HepG2 (cell line): Measurements from ENCODE around the gene LYRM9. TPM values are rescaled to one million over a fixed set of nuclear protein-coding genes. Genes with fewer than 3 reads are reported as not detected.

Experiments used
- ATAC-seq: fragments of 200-7000 bp; cut with Tn5 transposase; 3 replicates; pipeline ENCODE4 v1.9.1; 2020; ENCODE audit warnings: mild to moderate bottlenecking, moderate library complexity
- BruUV-seq: library from RNA; stranded (reverse); fragments of 400-500 nt; replicated peaks from 2 replicates; lab custom pipeline; 2021; lab: Mats Ljungman, UMichigan
- CTCF ChIA-PET: fragments of 300-600 bp; formaldehyde crosslinking; extraction: SDS; loops from one replicate; lab custom pipeline; 2021; ENCODE audit warnings: low total read pairs, inconsistent platforms, low intra/inter-chr PET ratio; lab: Yijun Ruan, JAX
- POLR2A ChIA-PET: fragments of 350-600 bp; sonication (Branson Sonifier 250); formaldehyde crosslinking; loops from one replicate; lab custom pipeline; 2020; ENCODE audit warnings: antibody characterized with exemption, inconsistent platforms; lab: Yijun Ruan, JAX
- DNase-seq: peaks from one replicate; pipeline ENCODE4 v3.0.0-alpha.2; 2015; ENCODE audit warnings: low spot score
- FAIRE-seq: peaks from 3 replicates; lab custom pipeline; 2011; peaks lifted over from hg19 to GRCh38; lab: Jason Lieb, UNC
- H2AFZ ChIP-seq: one replicate; pipeline ENCODE4 v1.6.1; 2011; ENCODE audit warnings: low read length, inconsistent platforms
- H3K27ac ChIP-seq: fragments of 300-600 bp; 3 replicates; pipeline ENCODE4 v1.8.0; 2011; ENCODE audit warnings: mixed run types, mild to moderate bottlenecking, mixed read lengths, low read length, inconsistent platforms; ENCODE audit not compliant: insufficient read depth; ENCODE audit errors: extremely low read length
- H3K27me3 ChIP-seq, 2 experiments: fragments of 200-600 bp in 1 of 2; 2 replicates in 1 of 2; 3 replicates in 1 of 2; pipeline versions ENCODE4 v1.6.0 to v1.8.0; 2011; ENCODE audit warnings: low read length in 2 of 2, mild to moderate bottlenecking in 2 of 2, moderate library complexity in 2 of 2, inconsistent platforms in 1 of 2; ENCODE audit not compliant: insufficient read depth in 2 of 2, control insufficient read depth in 1 of 2
- H3K36me3 ChIP-seq, 2 experiments: fragments of 200-600 bp in 1 of 2; replicated peaks in 1 of 2; 2 replicates in 1 of 2; 3 replicates in 1 of 2; pipeline versions ENCODE4 v1.5.1 to v1.8.0; 2011; ENCODE audit warnings: low read length in 2 of 2, inconsistent platforms in 1 of 2; ENCODE audit not compliant: insufficient read depth in 2 of 2, control insufficient read depth in 1 of 2
- H3K4me1 ChIP-seq: 2 replicates; pipeline ENCODE4 v1.5.1; 2012; ENCODE audit warnings: low read length, inconsistent platforms; ENCODE audit not compliant: insufficient read depth
- H3K4me2 ChIP-seq: 2 replicates; pipeline ENCODE4 v1.6.0; 2011; ENCODE audit warnings: low read depth, low read length, inconsistent platforms
- H3K4me3 ChIP-seq, 3 experiments: fragments of 200-600 bp in 1 of 3; sonication (generic), shearing (Covaris generic) in 1 of 3; replicated peaks in 1 of 3; 2 replicates each; pipeline ENCODE4 v1.5.1; 2011 to 2016; ENCODE audit warnings: low read length in 3 of 3, inconsistent platforms in 2 of 3, low read depth in 2 of 3, mild to moderate bottlenecking in 2 of 3, control low read depth in 1 of 3, mixed read lengths in 1 of 3; ENCODE audit not compliant: insufficient read depth in 1 of 3
- H3K79me2 ChIP-seq: one replicate; pipeline ENCODE4 v1.6.1; 2011; ENCODE audit warnings: low read length, inconsistent platforms; ENCODE audit not compliant: insufficient read depth
- H3K9ac ChIP-seq: 2 replicates; pipeline ENCODE4 v1.6.0; 2011; ENCODE audit warnings: mild to moderate bottlenecking, low read depth, low read length, inconsistent platforms; ENCODE audit not compliant: insufficient read depth
- H3K9me3 ChIP-seq: 2 replicates; pipeline ENCODE4 v1.5.1; 2012; ENCODE audit warnings: mild to moderate bottlenecking, low read length
- H4K20me1 ChIP-seq: 2 replicates; pipeline ENCODE4 v1.6.0; 2011; ENCODE audit warnings: inconsistent platforms, mild to moderate bottlenecking, low read length, moderate library complexity; ENCODE audit not compliant: insufficient read depth
- CTCF ChIP-seq: sonication (generic); formaldehyde crosslinking; IDR thresholded peaks from 2 replicates; pipeline ENCODE4 v1.5.0; 2020; ENCODE audit warnings: mild to moderate bottlenecking, missing genetic modification reagents, moderate library complexity
- GATAD1 ChIP-seq: IDR thresholded peaks from 2 replicates; pipeline ENCODE4 v1.6.1; 2016; ENCODE audit warnings: missing genetic modification reagents, missing compliant biosample characterization
- HNRNPL ChIP-seq: fragments of 200-400 bp; formaldehyde crosslinking; IDR thresholded peaks from 2 replicates; pipeline ENCODE4 v1.6.1; 2017; ENCODE audit warnings: mild to moderate bottlenecking, low read depth, low read length
- JARID2 ChIP-seq: sonication (generic); formaldehyde crosslinking; IDR thresholded peaks from 2 replicates; pipeline ENCODE4 v1.8.1; 2023; ENCODE audit warnings: missing genetic modification reagents, inconsistent platforms; ENCODE audit not compliant: insufficient replicate concordance
- KDM2A ChIP-seq: sonication (generic); formaldehyde crosslinking; IDR thresholded peaks from 2 replicates; pipeline ENCODE4 v1.4.0; 2020; ENCODE audit warnings: low read depth, missing genetic modification reagents, borderline replicate concordance
- MXD1 ChIP-seq: sonication (generic); formaldehyde crosslinking; IDR thresholded peaks from 2 replicates; pipeline ENCODE4 v1.4.0; 2020; ENCODE audit warnings: mild to moderate bottlenecking, missing genetic modification reagents
- NPAS2 ChIP-seq: sonication (generic); formaldehyde crosslinking; IDR thresholded peaks from 2 replicates; pipeline ENCODE4 v1.8.0; 2022; ENCODE audit warnings: mild to moderate bottlenecking, missing genetic modification reagents, borderline replicate concordance
- SALL1 ChIP-seq: sonication (generic); formaldehyde crosslinking; IDR thresholded peaks from 2 replicates; pipeline ENCODE4 v1.8.0; 2022; ENCODE audit warnings: mild to moderate bottlenecking, missing genetic modification reagents
- TBX3 ChIP-seq: fragments of 450-650 bp; IDR thresholded peaks from 2 replicates; pipeline ENCODE4 v1.6.1; 2017; ENCODE audit warnings: antibody characterized with exemption, mild to moderate bottlenecking, inconsistent platforms, borderline replicate concordance
- ZNF225 ChIP-seq: sonication (generic); formaldehyde crosslinking; IDR thresholded peaks from 2 replicates; pipeline ENCODE4 v1.4.0; 2020; ENCODE audit warnings: mild to moderate bottlenecking, missing genetic modification reagents
- ZNF234 ChIP-seq: sonication (generic); formaldehyde crosslinking; conservative IDR thresholded peaks from 2 replicates; pipeline ENCODE4 v1.5.1; 2020; ENCODE audit warnings: mild to moderate bottlenecking, missing genetic modification reagents
- ZNF430 ChIP-seq: sonication (generic); formaldehyde crosslinking; IDR thresholded peaks from 2 replicates; pipeline ENCODE4 v1.9.0; 2021; ENCODE audit warnings: mild to moderate bottlenecking, missing genetic modification reagents
- ZNF720 ChIP-seq: sonication (generic); formaldehyde crosslinking; IDR thresholded peaks from 2 replicates; pipeline ENCODE4 v1.4.0; 2020; ENCODE audit warnings: missing genetic modification reagents
- ZNF879 ChIP-seq: sonication (generic); formaldehyde crosslinking; IDR thresholded peaks from 2 replicates; pipeline ENCODE4 v1.8.1; 2023; ENCODE audit warnings: missing genetic modification reagents
- WGBS: methylation state at CpG from one replicate; pipeline ENCODE4 v1.1.6; 2017; ENCODE audit warnings: low lambda C conversion rate; 5-methylcytosine and 5-hydroxymethylcytosine counted together
- in situ Hi-C: cut with HindIII; loops from 2 replicates; pipeline ENCODE4 v1.10.0; 2017; ENCODE audit warnings: low pct_unique_long_range_greater_than_20kb; ENCODE audit not compliant: extremely low pct_ligation_motif_present
- intact Hi-C: fragments of 100-400 bp; cut with micrococcal nuclease; formaldehyde crosslinking; loops from one replicate; pipeline ENCODE4 v1.10.0; 2022; ENCODE audit not compliant: unreplicated experiment
- polyA plus RNA-seq, 8 experiments: library from polyadenylated mRNA; depleted of rRNA in 3 of 8; stranded (reverse) in 7 of 8; unstranded in 1 of 8; fragments of >200 nt; fragmentation: Illumina TruSeq in 4 of 8; extraction: Trizol in 4 of 8; gene quantifications; 2 replicates each; pipeline versions ENCODE4 v1.2.1 to v1.2.3, GENCODE V29; 2011 to 2016; ENCODE audit warnings: low read depth in 4 of 8, missing spikeins in 1 of 8, mixed read lengths in 1 of 8; ENCODE audit not compliant: insufficient read depth in 1 of 8
- total RNA-seq, 5 experiments: library from RNA; depleted of rRNA; stranded (reverse); fragments of >200 nt; fragmentation: Illumina TruSeq; extraction: Trizol; gene quantifications; 2 replicates each; pipeline ENCODE4 v1.2.3, GENCODE V29; 2016; ENCODE audit warnings: low read depth in 1 of 5
- TF ChIP-seq, protein P1 (sequence below): IDR thresholded peaks from 2 replicates; pipeline ENCODE4 v1.6.1; 2018; ENCODE audit warnings: missing genetic modification reagents
- TF ChIP-seq, protein P2 (sequence below): sonication (generic); formaldehyde crosslinking; IDR thresholded peaks from 2 replicates; pipeline ENCODE4 v1.4.0; 2020; ENCODE audit warnings: mild to moderate bottlenecking, missing genetic modification reagents

Gene LYRM9
- total and polyA plus RNA-seq, 2 of the 13 experiments (the other 11 are each of a cell fraction or from before 2014, with no cell fraction given) = 0.24 to 0.66 TPM

DNA sequence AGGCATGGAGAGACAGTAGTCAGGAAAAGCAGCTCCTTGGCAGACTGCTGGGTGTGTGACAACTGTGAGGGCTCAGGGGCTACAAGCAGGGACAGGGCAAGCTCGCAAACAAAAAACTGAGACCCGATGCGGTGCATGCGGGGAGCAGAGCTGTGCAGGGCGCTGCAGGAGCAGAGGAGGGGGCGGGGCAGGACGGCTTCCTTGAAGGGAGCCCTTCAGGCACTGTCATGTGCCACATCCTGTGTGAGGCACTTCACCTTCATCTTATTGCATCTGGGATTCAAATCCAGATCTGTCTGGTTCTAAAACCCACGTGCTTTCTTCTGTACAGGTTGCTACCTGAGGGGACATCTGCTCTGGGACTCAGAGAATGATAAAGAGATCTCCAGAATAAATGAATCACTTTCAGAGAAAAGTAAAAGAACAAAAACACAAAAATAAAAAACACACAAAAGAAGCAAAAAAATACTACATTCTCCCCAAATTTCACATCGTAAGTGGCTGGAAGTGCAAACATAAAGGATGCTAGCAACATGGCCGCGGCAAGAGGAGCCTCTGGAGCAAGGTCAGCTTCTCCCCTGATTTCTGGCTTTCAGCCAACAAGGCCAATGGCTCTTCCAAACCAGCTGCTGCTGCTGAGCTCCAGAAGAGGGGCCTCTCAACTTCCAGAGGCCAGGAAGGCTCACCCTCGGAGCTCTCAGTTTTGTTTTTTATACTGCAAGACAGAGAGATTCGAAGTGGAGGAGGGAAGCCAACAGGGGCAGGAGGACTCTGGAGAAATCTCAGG is 14.2 kb downstream of the LYRM9 start:
- Histone ChIP-seq H2AFZ (no peak overlapping the region), H3K4me1 (no peaks in the 10 kb centered on the region), H3K9me3 (no peaks in the 10 kb centered on the region), H4K20me1 (no peaks in the 10 kb centered on the region), H3K27ac (no peak overlapping the region), H3K9ac (no peak overlapping the region), H3K4me2 (no peak overlapping the region), H3K79me2 (no peaks in the 10 kb centered on the region), H3K4me3 (no peak overlapping the region), H3K36me3 (no peaks in the 10 kb centered on the region), H3K27me3 (no peaks in the 10 kb centered on the region; a peak in 1 of 5 replicates)
- no peak for DNase-seq
- no peak for ATAC-seq
- POLR2A ChIA-PET = interaction anchor here (1.7 kb wide), 1 partner anchor 74 kb away, joined by 12 read pairs; no protein-coding TSS in a partner anchor
- CTCF ChIA-PET = interaction anchor here (2.6 to 4.0 kb wide), 2 partner anchors 73 to 119 kb away, joined by 32 to 46 read pairs; no protein-coding TSS in a partner anchor
- no peak for FAIRE-seq
- no TSS peak for BruUV-seq
- WGBS = 51% methylated on average over 12 of the region's 13 CpGs
- intact Hi-C loops (no loop called here), in situ Hi-C loops (loop anchor here (5.0 to 25.0 kb wide), 2 partner anchors 72 to 392 kb away; no protein-coding TSS in a partner anchor)
- TF ChIP-seq, protein P1, sequence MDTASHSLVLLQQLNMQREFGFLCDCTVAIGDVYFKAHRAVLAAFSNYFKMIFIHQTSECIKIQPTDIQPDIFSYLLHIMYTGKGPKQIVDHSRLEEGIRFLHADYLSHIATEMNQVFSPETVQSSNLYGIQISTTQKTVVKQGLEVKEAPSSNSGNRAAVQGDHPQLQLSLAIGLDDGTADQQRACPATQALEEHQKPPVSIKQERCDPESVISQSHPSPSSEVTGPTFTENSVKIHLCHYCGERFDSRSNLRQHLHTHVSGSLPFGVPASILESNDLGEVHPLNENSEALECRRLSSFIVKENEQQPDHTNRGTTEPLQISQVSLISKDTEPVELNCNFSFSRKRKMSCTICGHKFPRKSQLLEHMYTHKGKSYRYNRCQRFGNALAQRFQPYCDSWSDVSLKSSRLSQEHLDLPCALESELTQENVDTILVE (CRISPR knock-in tag) = no peak
- no peak for TF ChIP-seq MXD1 (CRISPR knock-in tag)
- TF ChIP-seq ZNF234 = no peak
- no peak for TF ChIP-seq ZNF225
- TF ChIP-seq HNRNPL = no peak
- no peak for TF ChIP-seq ZNF720 (CRISPR knock-in tag)
- no peak for TF ChIP-seq TBX3
- no peak for TF ChIP-seq ZNF879 (CRISPR knock-in tag)
- TF ChIP-seq KDM2A (CRISPR knock-in tag) = no peak
- no peak for TF ChIP-seq ZNF430 (CRISPR knock-in tag)
- no peak for TF ChIP-seq CTCF (CRISPR knock-in tag)
- TF ChIP-seq GATAD1 (CRISPR knock-in tag) = no peak
- TF ChIP-seq JARID2 (CRISPR knock-in tag) = no peak
- TF ChIP-seq, protein P2, sequence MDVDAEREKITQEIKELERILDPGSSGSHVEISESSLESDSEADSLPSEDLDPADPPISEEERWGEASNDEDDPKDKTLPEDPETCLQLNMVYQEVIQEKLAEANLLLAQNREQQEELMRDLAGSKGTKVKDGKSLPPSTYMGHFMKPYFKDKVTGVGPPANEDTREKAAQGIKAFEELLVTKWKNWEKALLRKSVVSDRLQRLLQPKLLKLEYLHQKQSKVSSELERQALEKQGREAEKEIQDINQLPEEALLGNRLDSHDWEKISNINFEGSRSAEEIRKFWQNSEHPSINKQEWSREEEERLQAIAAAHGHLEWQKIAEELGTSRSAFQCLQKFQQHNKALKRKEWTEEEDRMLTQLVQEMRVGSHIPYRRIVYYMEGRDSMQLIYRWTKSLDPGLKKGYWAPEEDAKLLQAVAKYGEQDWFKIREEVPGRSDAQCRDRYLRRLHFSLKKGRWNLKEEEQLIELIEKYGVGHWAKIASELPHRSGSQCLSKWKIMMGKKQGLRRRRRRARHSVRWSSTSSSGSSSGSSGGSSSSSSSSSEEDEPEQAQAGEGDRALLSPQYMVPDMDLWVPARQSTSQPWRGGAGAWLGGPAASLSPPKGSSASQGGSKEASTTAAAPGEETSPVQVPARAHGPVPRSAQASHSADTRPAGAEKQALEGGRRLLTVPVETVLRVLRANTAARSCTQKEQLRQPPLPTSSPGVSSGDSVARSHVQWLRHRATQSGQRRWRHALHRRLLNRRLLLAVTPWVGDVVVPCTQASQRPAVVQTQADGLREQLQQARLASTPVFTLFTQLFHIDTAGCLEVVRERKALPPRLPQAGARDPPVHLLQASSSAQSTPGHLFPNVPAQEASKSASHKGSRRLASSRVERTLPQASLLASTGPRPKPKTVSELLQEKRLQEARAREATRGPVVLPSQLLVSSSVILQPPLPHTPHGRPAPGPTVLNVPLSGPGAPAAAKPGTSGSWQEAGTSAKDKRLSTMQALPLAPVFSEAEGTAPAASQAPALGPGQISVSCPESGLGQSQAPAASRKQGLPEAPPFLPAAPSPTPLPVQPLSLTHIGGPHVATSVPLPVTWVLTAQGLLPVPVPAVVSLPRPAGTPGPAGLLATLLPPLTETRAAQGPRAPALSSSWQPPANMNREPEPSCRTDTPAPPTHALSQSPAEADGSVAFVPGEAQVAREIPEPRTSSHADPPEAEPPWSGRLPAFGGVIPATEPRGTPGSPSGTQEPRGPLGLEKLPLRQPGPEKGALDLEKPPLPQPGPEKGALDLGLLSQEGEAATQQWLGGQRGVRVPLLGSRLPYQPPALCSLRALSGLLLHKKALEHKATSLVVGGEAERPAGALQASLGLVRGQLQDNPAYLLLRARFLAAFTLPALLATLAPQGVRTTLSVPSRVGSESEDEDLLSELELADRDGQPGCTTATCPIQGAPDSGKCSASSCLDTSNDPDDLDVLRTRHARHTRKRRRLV (CRISPR knock-in tag) = no peak
- TF ChIP-seq NPAS2 (CRISPR knock-in tag) = no peak
- no peak for TF ChIP-seq SALL1 (CRISPR knock-in tag)
